Lower leg skin (tissue), 4 donors: ENCODE results near the gene CCDC106. TPM values are rescaled to one million over a fixed set of nuclear protein-coding genes. Genes with fewer than 3 reads are reported as not detected.

Experiments used
- total RNA-seq, 4 donors: library from RNA; depleted of rRNA; stranded (reverse); fragments of >200 nt; gene quantifications; one replicate each; pipeline ENCODE4 v1.1.0, GENCODE V29; 2016

CCDC106 gene
- total RNA-seq, 4 donors from 2014 or later: 7.9 to 10.4 (median 8.5) TPM

Other genes with a start within 250 kb of the CCDC106 start
- 10 to 100 TPM in 1 of 4 donors, 1 to 10 TPM in 3; 6.2 to 14.6 (median 9.2) TPM for gene UBE2S, start 240.4 kb upstream of the CCDC106 start, total RNA-seq
- under 1 TPM in 1 of 4 donors, not detected in 3; 0.10 TPM for gene SHISA7, start 204.9 kb upstream of the CCDC106 start, total RNA-seq
- gene ISOC2, start 186.6 kb upstream of the CCDC106 start, total RNA-seq: 10 to 100 TPM; 31.0 to 73.1 (median 66.4) TPM
- not detected for gene C19orf85, start 183.5 kb upstream of the CCDC106 start, total RNA-seq
- gene ZNF628, start 171.6 kb upstream of the CCDC106 start, total RNA-seq: 10 to 100 TPM in 3 of 4 donors, 1 to 10 TPM in 1; 5.4 to 17.9 (median 12.2) TPM
- 1 to 10 TPM; 2.5 to 5.3 (median 4.1) TPM for gene NAT14, start 163.0 kb upstream of the CCDC106 start, total RNA-seq
- 1 to 10 TPM in 3 of 4 donors, under 1 TPM in 1; 0.64 to 6.2 (median 3.0) TPM for gene SSC5D, start 159.8 kb upstream of the CCDC106 start, total RNA-seq
- not detected for gene SBK2, start 111.1 kb upstream of the CCDC106 start, total RNA-seq
- under 1 TPM in 1 of 4 donors, not detected in 3; 0.26 TPM for gene SBK3, start 102.7 kb upstream of the CCDC106 start, total RNA-seq
- gene ZNF579, start 67.4 kb upstream of the CCDC106 start, total RNA-seq: 1 to 10 TPM; 4.2 to 5.1 (median 4.6) TPM
- 10 to 100 TPM in 1 of 4 donors, 1 to 10 TPM in 3; 5.9 to 14.3 (median 7.7) TPM for gene FIZ1, start 48.7 kb upstream of the CCDC106 start, total RNA-seq
- gene ZNF524, start 47.9 kb upstream of the CCDC106 start, total RNA-seq: 10 to 100 TPM; 58.4 to 88.3 (median 78.3) TPM
- 10 to 100 TPM in 3 of 4 donors, 1 to 10 TPM in 1; 8.1 to 17.8 (median 12.3) TPM for gene ZNF865, start 42.6 kb upstream of the CCDC106 start, total RNA-seq
- gene ZNF784, start 23.6 kb upstream of the CCDC106 start, total RNA-seq: 10 to 100 TPM in 2 of 4 donors, 1 to 10 TPM in 2; 5.7 to 10.3 (median 8.3) TPM
- 10 to 100 TPM; 14.1 to 38.0 (median 22.9) TPM for gene ZNF580, start 7.2 kb upstream of the CCDC106 start, total RNA-seq
- gene ZNF581, start 4.6 kb upstream of the CCDC106 start, total RNA-seq: 10 to 100 TPM; 20.1 to 27.3 (median 22.8) TPM
- gene U2AF2, start 6.8 kb downstream of the CCDC106 start, total RNA-seq: 100 to 1,000 TPM in 3 of 4 donors, 10 to 100 TPM in 1; 78.8 to 149 (median 106) TPM
- gene EPN1, start 27.0 kb downstream of the CCDC106 start, total RNA-seq: 100 to 1,000 TPM in 3 of 4 donors, 10 to 100 TPM in 1; 81.2 to 189 (median 120) TPM
- gene NLRP9, start 90.2 kb downstream of the CCDC106 start, total RNA-seq: not detected
- gene RFPL4A, start 110.9 kb downstream of the CCDC106 start, total RNA-seq: not detected
- gene RFPL4AL1, start 120.9 kb downstream of the CCDC106 start, total RNA-seq: not detected
- under 1 TPM in 1 of 4 donors, not detected in 3; 0.10 TPM for gene NLRP11, start 183.8 kb downstream of the CCDC106 start, total RNA-seq
- not detected for gene NLRP4, start 188.3 kb downstream of the CCDC106 start, total RNA-seq